Mesothelial cell of epicardium (in vitro differentiated cells): Measurements from ENCODE around the gene GPR12. TPM values are rescaled to one million over a fixed set of nuclear protein-coding genes. Genes with fewer than 3 reads are reported as not detected.

Experiments used
- DNase-seq, 2 experiments: peaks; one replicate each; pipeline ENCODE4 v3.0.0; 2021; ENCODE audit warnings: low spot score in 2 of 2; ENCODE audit not compliant: unreplicated experiment in 2 of 2
- H3K27ac Mint-ChIP-seq: 2 replicates; pipeline ENCODE4 v1.8.0; 2021; ENCODE audit warnings: mixed read lengths
- H3K27me3 Mint-ChIP-seq: 2 replicates; pipeline ENCODE4 v1.8.0; 2021; ENCODE audit warnings: low read depth, mixed read lengths
- H3K36me3 Mint-ChIP-seq: 2 replicates; pipeline ENCODE4 v1.8.0; 2021; ENCODE audit warnings: mixed read lengths
- H3K4me1 Mint-ChIP-seq: 2 replicates; pipeline ENCODE4 v1.8.0; 2021; ENCODE audit warnings: mixed read lengths
- H3K4me3 Mint-ChIP-seq: 2 replicates; pipeline ENCODE4 v1.8.0; 2021; ENCODE audit warnings: mild to moderate bottlenecking, moderate library complexity, mixed read lengths
- H3K9me3 Mint-ChIP-seq: 2 replicates; pipeline ENCODE4 v1.8.0; 2021; ENCODE audit warnings: mixed read lengths
- CTCF ChIP-seq: fragments of 200-600 bp; sonication (generic); IDR thresholded peaks from one replicate; pipeline ENCODE4 v1.5.0; 2021; ENCODE audit warnings: antibody characterized with exemption; ENCODE audit not compliant: unreplicated experiment
- total RNA-seq: library from RNA; stranded (reverse); gene quantifications from 3 replicates; pipeline ENCODE4 v1.2.1, GENCODE V29; 2021

GPR12 gene
- total RNA-seq, 1 donor from 2014 or later, result not detected

GRCh38 chr13:26722321-26722720 is 38.3 kb downstream of the GPR12 start:
- TF ChIP-seq CTCF, result no peak
- Mint-ChIP-seq H3K27ac (no peak overlapping the region), H3K9me3 (peaks cover 7% of the 10 kb centered on the region), H3K4me1 (no peaks in the 10 kb centered on the region), H3K36me3 (no peaks in the 10 kb centered on the region), H3K4me3 (no peak overlapping the region), H3K27me3 (peaks cover 20% of the 10 kb centered on the region)
- DNase-seq, result no peak

GRCh38 chr13:26721251-26722121 is 39.1 kb downstream of the GPR12 start:
- no peak overlapping the region for H3K27ac Mint-ChIP-seq
- H3K4me1 Mint-ChIP-seq, result no peaks in the 10 kb centered on the region
- no peak for DNase-seq
- H3K4me3 Mint-ChIP-seq, result no peak overlapping the region
- H3K9me3 Mint-ChIP-seq, result peaks cover 7% of the 10 kb centered on the region
- no peak for TF ChIP-seq CTCF
- H3K36me3 Mint-ChIP-seq, result no peaks in the 10 kb centered on the region
- peaks cover 22% of the 10 kb centered on the region for H3K27me3 Mint-ChIP-seq

GRCh38 chr13:26719356-26719945 is 41.1 kb downstream of the GPR12 start:
- H3K27me3 Mint-ChIP-seq, result peaks cover 20% of the 10 kb centered on the region
- no peaks in the 10 kb centered on the region for H3K36me3 Mint-ChIP-seq
- H3K4me3 Mint-ChIP-seq, result no peak overlapping the region
- no peak for TF ChIP-seq CTCF
- DNase-seq, result no peak
- no peaks in the 10 kb centered on the region for H3K9me3 Mint-ChIP-seq
- H3K4me1 Mint-ChIP-seq, result no peaks in the 10 kb centered on the region
- H3K27ac Mint-ChIP-seq, result no peak overlapping the region

- TF ChIP-seq CTCF, result no peak
- Mint-ChIP-seq H3K27ac (no peak overlapping the region), H3K9me3 (peaks cover 1% of the 10 kb centered on the region), H3K4me3 (no peak overlapping the region), H3K36me3 (no peaks in the 10 kb centered on the region), H3K4me1 (no peaks in the 10 kb centered on the region), H3K27me3 (peaks cover 20% of the 10 kb centered on the region)
- DNase-seq, result no peak
Measured at GRCh38 chr13:26718872-26719271, 41.7 kb downstream of the GPR12 start.

GRCh38 chr13:26718146-26718545 is 42.4 kb downstream of the GPR12 start:
- no peak for TF ChIP-seq CTCF
- H3K4me3 Mint-ChIP-seq, result no peak overlapping the region
- H3K36me3 Mint-ChIP-seq, result no peaks in the 10 kb centered on the region
- DNase-seq, result no peak
- peaks cover 3% of the 10 kb centered on the region for H3K9me3 Mint-ChIP-seq
- no peaks in the 10 kb centered on the region for H3K4me1 Mint-ChIP-seq
- H3K27ac Mint-ChIP-seq, result no peak overlapping the region
- peaks cover 20% of the 10 kb centered on the region for H3K27me3 Mint-ChIP-seq
